PC-9 (cell line): ENCODE results near the gene ATP11A.

Experiments used
- CTCF ChIP-seq: fragments of 200-600 bp; sonication (generic); conservative IDR thresholded peaks from 2 replicates; pipeline ENCODE4 v1.6.1; 2017; ENCODE audit warnings: mixed run types, antibody characterized with exemption, mild to moderate bottlenecking, moderate library complexity
- EZH2 ChIP-seq: fragments of 200-600 bp; sonication (generic); IDR thresholded peaks from 2 replicates; pipeline ENCODE4 v1.8.0; 2017; ENCODE audit warnings: antibody characterized with exemption, low read depth

- TF ChIP-seq CTCF = no peak
- no peak for TF ChIP-seq EZH2
Measured at GRCh38 chr13:112887151-112887550, 197.3 kb downstream of the ATP11A start.
